ENCODE measurements around the gene KRT7. TPM values are rescaled to one million over a fixed set of nuclear protein-coding genes. Genes with fewer than 3 reads are reported as not detected.

The KRT7 gene
- total RNA-seq, 5 donors from 2014 or later (not counting 1 experiment from before 2014, with no cell fraction given) = 2.7 to 3.8 (median 3.3) TPM; not detected in 2

- H3K9me3 Mint-ChIP-seq = no peaks in the 10 kb centered on the region
- no peaks in the 10 kb centered on the region for H3K36me3 ChIP-seq (ENCODE audit: control insufficient read depth in 2 of 2, extremely low read depth in 1 of 2, insufficient read depth in 1 of 2, low read length in 1 of 2)
- ATAC-seq (replicated peaks in 1 of 4) = no peak
Observed at GRCh38 chr12:52187206-52187605, 45.8 kb upstream of the KRT7 start.

GRCh38 chr12:52187640-52188039 is 45.4 kb upstream of the KRT7 start:
- no peak overlapping the region for H3K27ac Mint-ChIP-seq
- peaks cover 1 to 8% (median 8%) of the 10 kb centered on the region in 3 donors for H3K4me1 Mint-ChIP-seq
- no peaks in the 10 kb centered on the region for H3K4me1 ChIP-seq (ENCODE audit: control insufficient read depth in 1 of 2, extremely low read depth in 1 of 2, insufficient read depth in 2 of 2, low read length in 2 of 2)
- no peak overlapping the region for H3K4me3 ChIP-seq (ENCODE audit: control insufficient read depth in 1 of 2, extremely low read depth in 1 of 2, low read length in 1 of 2)
- ChIA-PET CTCF (no interaction called here), POLR2A (no interaction called here)
- H3K9me3 ChIP-seq = no peaks in the 10 kb centered on the region
- peaks cover 0 to 17% of the 10 kb centered on the region in 2 experiments for H3K27me3 ChIP-seq (replicated peaks in 1 of 2; ENCODE audit: control insufficient read depth in 2 of 2, extremely low read depth in 1 of 2, insufficient read depth in 2 of 2, low read length in 1 of 2)
- H3K36me3 ChIP-seq (ENCODE audit: control insufficient read depth in 2 of 2, extremely low read depth in 1 of 2, insufficient read depth in 1 of 2, low read length in 1 of 2) = no peaks in the 10 kb centered on the region
- no peak overlapping the region for H3K27ac ChIP-seq (ENCODE audit: low read length)
- no peak for DNase-seq
- H3K4me3 Mint-ChIP-seq = no peak overlapping the region
- no peak for ATAC-seq (replicated peaks in 1 of 4)
- peaks cover 2 to 3% of the 10 kb centered on the region in 2 donors for H3K27me3 Mint-ChIP-seq
- H3K36me3 Mint-ChIP-seq = no peaks in the 10 kb centered on the region
- WGBS (ENCODE audit: insufficient coverage) = no CpG with 5 or more reads among the region's 5 CpGs
- H3K9me3 Mint-ChIP-seq = no peaks in the 10 kb centered on the region

More at GRCh38 chr12:52187206-52187605, 45.8 kb upstream of the KRT7 start:
- Mint-ChIP-seq H3K27ac (no peak overlapping the region), H3K36me3 (no peaks in the 10 kb centered on the region), H3K27me3 (no peaks in the 10 kb centered on the region), H3K4me3 (no peak overlapping the region), H3K4me1 (peaks cover 1 to 8% (median 5%) of the 10 kb centered on the region in 3 donors)
- Histone ChIP-seq H3K4me3 (ENCODE audit: control insufficient read depth in 1 of 2, extremely low read depth in 1 of 2, low read length in 1 of 2) (no peak overlapping the region), H3K4me1 (ENCODE audit: control insufficient read depth in 1 of 2, extremely low read depth in 1 of 2, insufficient read depth in 2 of 2, low read length in 2 of 2) (no peaks in the 10 kb centered on the region), H3K9me3 (no peaks in the 10 kb centered on the region), H3K27me3 (replicated peaks in 1 of 2; ENCODE audit: control insufficient read depth in 2 of 2, extremely low read depth in 1 of 2, insufficient read depth in 2 of 2, low read length in 1 of 2) (peaks cover 0 to 20% of the 10 kb centered on the region in 2 experiments), H3K27ac (ENCODE audit: low read length) (no peak overlapping the region)
- DNase-seq = no peak
- POLR2A ChIA-PET = no interaction called here
- CTCF ChIA-PET = no interaction called here
- WGBS (ENCODE audit: insufficient coverage) = 91% methylated on average over 11 of the region's 11 CpGs

- H3K4me1 Mint-ChIP-seq = peaks cover 1 to 8% (median 8%) of the 10 kb centered on the region in 3 donors
- H3K27me3 ChIP-seq (replicated peaks in 1 of 2; ENCODE audit: control insufficient read depth in 2 of 2, extremely low read depth in 1 of 2, insufficient read depth in 2 of 2, low read length in 1 of 2) = peaks cover 0 to 14% of the 10 kb centered on the region in 2 experiments
- POLR2A ChIA-PET = no interaction called here
- H3K4me3 Mint-ChIP-seq = no peak overlapping the region
- 85% methylated on average over 5 of the region's 7 CpGs for WGBS (ENCODE audit: insufficient coverage)
- no peak overlapping the region for H3K4me3 ChIP-seq (ENCODE audit: control insufficient read depth in 1 of 2, extremely low read depth in 1 of 2, low read length in 1 of 2)
- no peak for DNase-seq
- no peak overlapping the region for H3K27ac Mint-ChIP-seq
- CTCF ChIA-PET = no interaction called here
- H3K9me3 Mint-ChIP-seq = no peaks in the 10 kb centered on the region
- no peaks in the 10 kb centered on the region for H3K36me3 ChIP-seq (ENCODE audit: control insufficient read depth in 2 of 2, extremely low read depth in 1 of 2, insufficient read depth in 1 of 2, low read length in 1 of 2)
- H3K36me3 Mint-ChIP-seq = no peaks in the 10 kb centered on the region
- ATAC-seq (replicated peaks in 1 of 4) = no peak
- no peaks in the 10 kb centered on the region for H3K9me3 ChIP-seq
- peaks cover 5 to 7% of the 10 kb centered on the region in 2 donors for H3K27me3 Mint-ChIP-seq
- no peaks in the 10 kb centered on the region for H3K4me1 ChIP-seq (ENCODE audit: control insufficient read depth in 1 of 2, extremely low read depth in 1 of 2, insufficient read depth in 2 of 2, low read length in 2 of 2)
- H3K27ac ChIP-seq (ENCODE audit: low read length) = no peak overlapping the region
Observed at GRCh38 chr12:52188658-52189057, 44.4 kb upstream of the KRT7 start.

GRCh38 chr12:52189376-52190174 is 43.5 kb upstream of the KRT7 start:
- Histone ChIP-seq H3K9me3 (no peaks in the 10 kb centered on the region), H3K4me3 (ENCODE audit: control insufficient read depth in 1 of 2, extremely low read depth in 1 of 2, low read length in 1 of 2) (no peak overlapping the region), H3K4me1 (ENCODE audit: control insufficient read depth in 1 of 2, extremely low read depth in 1 of 2, insufficient read depth in 2 of 2, low read length in 2 of 2) (no peaks in the 10 kb centered on the region), H3K36me3 (ENCODE audit: control insufficient read depth in 2 of 2, extremely low read depth in 1 of 2, insufficient read depth in 1 of 2, low read length in 1 of 2) (no peaks in the 10 kb centered on the region), H3K27ac (ENCODE audit: low read length) (no peak overlapping the region), H3K27me3 (replicated peaks in 1 of 2; ENCODE audit: control insufficient read depth in 2 of 2, extremely low read depth in 1 of 2, insufficient read depth in 2 of 2, low read length in 1 of 2) (peaks cover 0 to 21% of the 10 kb centered on the region in 2 experiments)
- no peaks in the 10 kb centered on the region for H3K9me3 Mint-ChIP-seq
- no peak for DNase-seq
- no peak overlapping the region for H3K27ac Mint-ChIP-seq
- no CpG with 5 or more reads among the region's 3 CpGs for WGBS (ENCODE audit: insufficient coverage)
- peaks cover 1 to 6% (median 4%) of the 10 kb centered on the region in 3 donors for H3K4me1 Mint-ChIP-seq
- H3K36me3 Mint-ChIP-seq = no peaks in the 10 kb centered on the region
- H3K27me3 Mint-ChIP-seq = peaks cover 5 to 7% of the 10 kb centered on the region in 2 donors
- CTCF ChIA-PET = no interaction called here
- POLR2A ChIA-PET = no interaction called here
- no peak overlapping the region for H3K4me3 Mint-ChIP-seq
- no peak for ATAC-seq (replicated peaks in 1 of 4)

GRCh38 chr12:52190860-52191729 is 41.9 kb upstream of the KRT7 start:
- no peak overlapping the region for H3K4me3 ChIP-seq (ENCODE audit: control insufficient read depth in 1 of 2, extremely low read depth in 1 of 2, low read length in 1 of 2)
- H3K4me1 ChIP-seq (ENCODE audit: control insufficient read depth in 1 of 2, extremely low read depth in 1 of 2, insufficient read depth in 2 of 2, low read length in 2 of 2) = no peaks in the 10 kb centered on the region
- WGBS (ENCODE audit: insufficient coverage) = 75% methylated on average over 12 of the region's 16 CpGs
- Mint-ChIP-seq H3K9me3 (no peaks in the 10 kb centered on the region), H3K27ac (no peak overlapping the region), H3K4me3 (no peak overlapping the region), H3K4me1 (peaks cover 0 to 3% (median 0%) of the 10 kb centered on the region in 3 donors), H3K27me3 (peaks cover 5 to 13% of the 10 kb centered on the region in 2 donors), H3K36me3 (no peaks in the 10 kb centered on the region)
- H3K36me3 ChIP-seq (ENCODE audit: control insufficient read depth in 2 of 2, extremely low read depth in 1 of 2, insufficient read depth in 1 of 2, low read length in 1 of 2) = no peaks in the 10 kb centered on the region
- CTCF ChIA-PET = no interaction called here
- H3K27me3 ChIP-seq (replicated peaks in 1 of 2; ENCODE audit: control insufficient read depth in 2 of 2, extremely low read depth in 1 of 2, insufficient read depth in 2 of 2, low read length in 1 of 2) = peaks cover 0 to 23% of the 10 kb centered on the region in 2 experiments
- no peaks in the 10 kb centered on the region for H3K9me3 ChIP-seq
- DNase-seq (no peak), ATAC-seq (replicated peaks in 1 of 4) (no peak)
- no peak overlapping the region for H3K27ac ChIP-seq (ENCODE audit: low read length)
- POLR2A ChIA-PET = no interaction called here

- Histone ChIP-seq H3K27ac (ENCODE audit: low read length) (no peak within 1 kb of the TSS), H3K4me3 (ENCODE audit: control insufficient read depth in 1 of 2, extremely low read depth in 1 of 2, low read length in 1 of 2) (no peak within 1 kb of the TSS), H3K36me3 (ENCODE audit: control insufficient read depth in 2 of 2, extremely low read depth in 1 of 2, insufficient read depth in 1 of 2, low read length in 1 of 2) (no peaks in the 10 kb centered on the region), H3K27me3 (replicated peaks in 1 of 2; ENCODE audit: control insufficient read depth in 2 of 2, extremely low read depth in 1 of 2, insufficient read depth in 2 of 2, low read length in 1 of 2) (peaks cover 0 to 24% of the 10 kb centered on the region in 2 experiments), H3K4me1 (ENCODE audit: control insufficient read depth in 1 of 2, extremely low read depth in 1 of 2, insufficient read depth in 2 of 2, low read length in 2 of 2) (no peaks in the 10 kb centered on the region), H3K9me3 (no peaks in the 10 kb centered on the region)
- no peaks in the 10 kb centered on the region for H3K36me3 Mint-ChIP-seq
- DNase-seq = peak in 1 of 35 experiments; percentile 20
- H3K27ac Mint-ChIP-seq = no peak within 1 kb of the TSS
- peaks cover 0 to 3% (median 0%) of the 10 kb centered on the region in 3 donors for H3K4me1 Mint-ChIP-seq
- CTCF ChIA-PET = no interaction called here
- ATAC-seq (replicated peaks in 1 of 4) = no peak
- POLR2A ChIA-PET = no interaction called here
- peaks cover 5 to 13% of the 10 kb centered on the region in 2 donors for H3K27me3 Mint-ChIP-seq
- no peaks in the 10 kb centered on the region for H3K9me3 Mint-ChIP-seq
- no peak within 1 kb of the TSS for H3K4me3 Mint-ChIP-seq
- WGBS (ENCODE audit: insufficient coverage) = 63% methylated on average over 18 of the region's 20 CpGs
Observed at GRCh38 chr12:52191841-52192791, 40.9 kb upstream of the KRT7 start, which contains the start of gene KRT80. Gene KRT80 (minus strand): TSS chr12:52192014. CDS start chr12:52191902, 112 bp downstream.

Data from T-cell (primary cell).